Stomach (tissue), 4 donors: ENCODE measurements around the gene TRIO.

Experiments used
- CTCF ChIP-seq, 7 experiments: fragments of 450-650 bp in 4 of 7; fragments of 200-600 bp in 3 of 7; sonication (generic) in 3 of 7; IDR thresholded peaks; one replicate each; pipeline ENCODE4 v1.5.1; 2016 to 2019; ENCODE audit warnings: antibody characterized with exemption in 7 of 7, control low read depth in 2 of 7, mild to moderate bottlenecking in 1 of 7
- EP300 ChIP-seq: sonication (generic); formaldehyde crosslinking; IDR thresholded peaks from one replicate; pipeline ENCODE4 v1.6.1; 2017; ENCODE audit warnings: antibody characterized with exemption
- POLR2A ChIP-seq, 4 donors: fragments of 450-650 bp; IDR thresholded peaks; one replicate each; pipeline ENCODE4 v1.6.1; 2016; ENCODE audit warnings: antibody characterized with exemption in 4 of 4, control low read depth in 2 of 4, mild to moderate bottlenecking in 1 of 4, moderate library complexity in 1 of 4
- POLR2AphosphoS5 ChIP-seq, 3 donors: sonication (generic); formaldehyde crosslinking; IDR thresholded peaks; one replicate each; pipeline ENCODE4 v1.6.1; 2016; ENCODE audit warnings: antibody characterized with exemption in 3 of 3

GRCh38 chr5:14115323-14115895 lies 27.7 kb upstream of the TRIO start:
- TF ChIP-seq CTCF (IDR thresholded peaks at IDR 0.05) (no peak), POLR2A (IDR thresholded peaks at IDR 0.05) (no peak), POLR2AphosphoS5 (IDR thresholded peaks at IDR 0.05) (no peak), EP300 (no peak)
